IPS-20b (cell line): ENCODE data around the gene PPIL6.
A peak's percentile ranks its signal among the peaks of the same experiment; 100 is the strongest.

Source experiments
- H3K27ac ChIP-seq: one replicate; pipeline ENCODE4 v1.5.1; 2013; ENCODE audit warnings: low read length
- H3K27me3 ChIP-seq: 2 replicates; pipeline ENCODE4 v1.6.1; 2013; ENCODE audit warnings: mild to moderate bottlenecking, low read length, inconsistent platforms; ENCODE audit not compliant: insufficient read depth
- H3K36me3 ChIP-seq: 2 replicates; pipeline ENCODE4 v1.6.1; 2013; ENCODE audit warnings: low read depth, mild to moderate bottlenecking, inconsistent platforms, low read length, moderate library complexity; ENCODE audit not compliant: insufficient read depth
- H3K4me1 ChIP-seq: 2 replicates; pipeline ENCODE4 v1.6.1; 2013; ENCODE audit warnings: mild to moderate bottlenecking, control low read depth, inconsistent platforms, low read length, moderate library complexity; ENCODE audit not compliant: insufficient read depth
- H3K4me3 ChIP-seq: 2 replicates; pipeline ENCODE4 v1.5.1; 2013; ENCODE audit warnings: mild to moderate bottlenecking, low read length, inconsistent platforms
- H3K9ac ChIP-seq: 2 replicates; pipeline ENCODE4 v1.6.1; 2013; ENCODE audit warnings: low read depth, mild to moderate bottlenecking, inconsistent platforms, low read length, moderate library complexity
- H3K9me3 ChIP-seq: 2 replicates; pipeline ENCODE4 v1.6.1; 2013; ENCODE audit warnings: mild to moderate bottlenecking, low read depth, low read length, inconsistent platforms; ENCODE audit not compliant: insufficient read depth

Gene PPIL6

GRCh38 chr6:109453594-109454495, 13.4 kb upstream of the PPIL6 start:
- Histone ChIP-seq H3K27me3 (peaks cover 14% of the 10 kb centered on the region; the same call in 1 of the 2 replicates), H3K4me1 (peaks cover 24% of the 10 kb centered on the region; the same call in 1 of the 2 replicates), H3K4me3 (peak overlapping the region; percentile 89; the same call in 1 of the 2 replicates), H3K9me3 (no peaks in the 10 kb centered on the region), H3K36me3 (peaks cover 29% of the 10 kb centered on the region), H3K9ac (peak overlapping the region; percentile 76; the same call in 1 of the 2 replicates), H3K27ac (no peak overlapping the region)

- Histone ChIP-seq H3K4me3 (no peak overlapping the region), H3K9ac (no peak overlapping the region), H3K9me3 (no peaks in the 10 kb centered on the region), H3K4me1 (peaks cover 23% of the 10 kb centered on the region; the same call in 1 of the 2 replicates), H3K36me3 (peaks cover 34% of the 10 kb centered on the region), H3K27me3 (peaks cover 14% of the 10 kb centered on the region; the same call in 1 of the 2 replicates), H3K27ac (no peak overlapping the region)
Observed at GRCh38 chr6:109453156-109453555, 12.7 kb upstream of the PPIL6 start.

- H3K4me3 ChIP-seq = no peak overlapping the region
- H3K36me3 ChIP-seq = peaks cover 34% of the 10 kb centered on the region
- peaks cover 14% of the 10 kb centered on the region; the same call in 1 of the 2 replicates for H3K27me3 ChIP-seq
- H3K9me3 ChIP-seq = no peaks in the 10 kb centered on the region
- H3K9ac ChIP-seq = no peak overlapping the region
- no peak overlapping the region for H3K27ac ChIP-seq
- peaks cover 14% of the 10 kb centered on the region; the same call in 1 of the 2 replicates for H3K4me1 ChIP-seq
Observed at GRCh38 chr6:109452181-109452580, 11.8 kb upstream of the PPIL6 start.

- H3K36me3 ChIP-seq = peaks cover 34% of the 10 kb centered on the region
- no peak overlapping the region for H3K9ac ChIP-seq
- H3K27me3 ChIP-seq = peaks cover 6% of the 10 kb centered on the region; the same call in 1 of the 2 replicates
- peaks cover 8% of the 10 kb centered on the region; the same call in 1 of the 2 replicates for H3K4me1 ChIP-seq
- no peak overlapping the region for H3K27ac ChIP-seq
- no peak overlapping the region for H3K4me3 ChIP-seq
- H3K9me3 ChIP-seq = no peaks in the 10 kb centered on the region
Observed at GRCh38 chr6:109451376-109451775, 10.9 kb upstream of the PPIL6 start.

- H3K9me3 ChIP-seq = no peaks in the 10 kb centered on the region
- H3K36me3 ChIP-seq = peaks cover 36% of the 10 kb centered on the region
- H3K27ac ChIP-seq = no peak overlapping the region
- H3K9ac ChIP-seq = no peak overlapping the region
- H3K4me3 ChIP-seq = no peak overlapping the region
- H3K4me1 ChIP-seq = peaks cover 7% of the 10 kb centered on the region; the same call in 1 of the 2 replicates
- H3K27me3 ChIP-seq = peaks cover 6% of the 10 kb centered on the region; the same call in 1 of the 2 replicates
Observed at GRCh38 chr6:109450801-109451200, 10.4 kb upstream of the PPIL6 start.

- H3K4me3 ChIP-seq = no peak overlapping the region
- peaks cover 44% of the 10 kb centered on the region for H3K36me3 ChIP-seq
- no peaks in the 10 kb centered on the region for H3K9me3 ChIP-seq
- peaks cover 6% of the 10 kb centered on the region; the same call in 1 of the 2 replicates for H3K27me3 ChIP-seq
- peaks cover 7% of the 10 kb centered on the region; the same call in 1 of the 2 replicates for H3K4me1 ChIP-seq
- no peak overlapping the region for H3K27ac ChIP-seq
- no peak overlapping the region for H3K9ac ChIP-seq
Observed at GRCh38 chr6:109449795-109450673, 9.6 kb upstream of the PPIL6 start.

- no peak overlapping the region for H3K9ac ChIP-seq
- H3K4me1 ChIP-seq = peaks cover 3% of the 10 kb centered on the region; the same call in 1 of the 2 replicates
- H3K36me3 ChIP-seq = peaks cover 52% of the 10 kb centered on the region
- H3K27ac ChIP-seq = no peak overlapping the region
- H3K27me3 ChIP-seq = peaks cover under 1% of the 10 kb centered on the region; the same call in 1 of the 2 replicates
- no peak overlapping the region for H3K4me3 ChIP-seq
- H3K9me3 ChIP-seq = no peaks in the 10 kb centered on the region
Observed at GRCh38 chr6:109449064-109449794, 8.8 kb upstream of the PPIL6 start.

- Histone ChIP-seq H3K4me1 (no peaks in the 10 kb centered on the region), H3K27me3 (no peaks in the 10 kb centered on the region), H3K36me3 (peaks cover 57% of the 10 kb centered on the region), H3K27ac (no peak overlapping the region), H3K4me3 (no peak overlapping the region), H3K9me3 (no peaks in the 10 kb centered on the region), H3K9ac (no peak overlapping the region)
Observed at GRCh38 chr6:109448615-109449014, 8.2 kb upstream of the PPIL6 start.

- Histone ChIP-seq H3K4me3 (no peak overlapping the region), H3K4me1 (no peaks in the 10 kb centered on the region), H3K36me3 (peaks cover 57% of the 10 kb centered on the region), H3K9me3 (no peaks in the 10 kb centered on the region), H3K9ac (no peak overlapping the region), H3K27me3 (no peaks in the 10 kb centered on the region), H3K27ac (no peak overlapping the region)
Observed at GRCh38 chr6:109447878-109448555, 7.6 kb upstream of the PPIL6 start.

- Histone ChIP-seq H3K36me3 (peaks cover 58% of the 10 kb centered on the region), H3K4me1 (peaks cover under 1% of the 10 kb centered on the region; the same call in 1 of the 2 replicates), H3K9ac (no peak overlapping the region), H3K27ac (no peak overlapping the region), H3K4me3 (no peak overlapping the region), H3K9me3 (no peaks in the 10 kb centered on the region), H3K27me3 (no peaks in the 10 kb centered on the region)
Observed at GRCh38 chr6:109447087-109447486, 6.7 kb upstream of the PPIL6 start.
